ENCODE data around the gene F7.
"Not testable (repeated sequence)": the region's sequence is repeated elsewhere in the genome, so short reads cannot be mapped to it uniquely, and the experiment has no call there.

The F7 gene

DNA sequence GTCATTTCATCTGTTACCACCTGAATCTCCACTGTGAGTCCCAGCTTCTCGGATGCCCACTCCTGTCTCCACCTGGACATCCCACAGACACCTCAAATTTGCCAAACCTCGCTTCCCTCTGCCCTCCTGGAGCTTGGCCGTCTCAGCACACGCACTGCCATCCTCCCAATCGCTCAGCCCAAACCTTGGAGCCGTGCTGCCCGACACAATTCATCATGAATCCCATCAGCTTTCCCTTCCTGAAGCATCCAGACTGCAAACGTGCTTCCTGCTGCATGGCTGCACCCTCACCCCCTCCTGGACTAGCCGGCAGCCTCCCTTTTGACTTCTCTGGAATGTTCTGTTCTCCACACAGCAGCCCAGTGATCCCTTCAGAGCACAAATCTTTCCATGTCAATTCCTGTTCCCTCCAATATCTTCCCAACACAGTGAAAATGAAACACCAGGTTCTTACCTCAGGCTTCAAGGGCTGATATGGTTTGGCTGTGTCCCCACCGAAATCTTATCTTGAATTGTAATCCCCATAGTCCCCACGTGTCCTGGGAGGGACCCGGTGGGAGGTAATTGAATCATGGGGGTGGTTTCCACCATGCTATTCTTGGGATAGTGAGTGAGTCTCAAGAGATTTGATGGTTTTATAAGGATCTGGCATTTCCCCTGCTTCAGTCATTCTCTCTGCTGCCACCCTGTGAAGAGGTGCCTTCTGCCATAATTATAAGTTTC lies 51.8 kb downstream of the F7 start:
- DNase-seq, result no peak

DNA sequence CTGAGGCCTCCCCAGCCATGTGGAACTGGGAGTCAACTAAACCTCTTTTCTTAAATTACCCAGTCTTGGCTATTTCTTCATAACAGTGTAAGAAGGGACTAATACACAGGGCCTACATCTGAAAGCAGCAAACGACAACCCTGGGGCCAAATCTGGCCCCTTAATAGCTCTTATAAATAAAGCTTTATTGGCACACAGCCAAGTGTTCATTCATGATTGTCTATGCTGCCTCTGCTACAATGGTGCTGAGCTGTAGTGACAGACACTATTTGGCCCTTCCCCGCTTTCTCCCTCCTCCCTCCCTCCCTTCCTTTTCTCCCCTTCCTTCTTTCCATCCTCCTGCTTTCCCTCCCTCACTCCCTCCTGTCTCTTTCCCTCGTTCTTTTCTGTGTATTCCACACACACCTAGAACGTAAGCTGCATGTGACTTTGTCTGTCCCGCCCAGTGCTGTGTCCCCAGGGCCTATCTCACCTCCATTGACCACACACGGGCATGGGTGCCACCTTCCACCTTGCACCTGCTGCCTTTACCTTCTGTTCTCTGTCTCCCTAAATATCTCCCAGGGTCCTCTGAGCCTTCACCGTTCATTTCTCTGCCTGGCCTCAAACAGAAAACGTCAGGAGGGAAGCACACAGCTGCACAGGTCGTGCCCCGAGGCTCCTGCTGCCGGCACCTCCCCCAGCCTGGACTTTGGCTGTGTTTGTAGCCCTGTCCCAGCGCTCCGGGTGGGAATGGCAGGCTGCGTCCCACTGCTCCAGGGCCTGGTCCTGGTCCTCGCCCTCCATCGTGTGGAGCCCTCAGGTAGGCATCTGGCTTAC lies 52.5 kb downstream of the F7 start, which contains the start of gene PROZ:
Gene PROZ, plus strand, starts transcription at position 720 of the 819 bp plus-strand sequence. Its CDS starts 13 bp downstream, at position 733.
- no peak for DNase-seq

DNA sequence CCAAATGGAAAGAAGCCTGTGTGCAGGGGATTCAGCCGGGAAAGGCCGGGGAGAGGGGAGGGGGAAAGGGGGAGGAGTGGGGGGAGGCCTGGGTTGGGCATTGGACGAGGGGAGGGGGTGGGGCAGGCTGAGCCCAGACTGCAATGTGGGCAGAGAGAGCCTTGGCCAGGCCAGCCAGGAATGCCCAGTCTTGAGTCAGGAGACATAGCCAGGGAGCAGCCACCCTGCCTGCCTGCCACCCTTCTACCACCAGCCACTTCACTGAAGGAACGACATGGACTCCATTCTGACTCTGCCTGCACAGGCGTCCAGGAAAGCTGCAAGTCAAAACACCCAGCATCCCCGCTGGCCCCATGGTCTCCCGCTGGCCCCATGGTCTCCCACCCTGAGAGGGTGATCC lies 53.4 kb downstream of the F7 start:
- no peak for DNase-seq

DNA sequence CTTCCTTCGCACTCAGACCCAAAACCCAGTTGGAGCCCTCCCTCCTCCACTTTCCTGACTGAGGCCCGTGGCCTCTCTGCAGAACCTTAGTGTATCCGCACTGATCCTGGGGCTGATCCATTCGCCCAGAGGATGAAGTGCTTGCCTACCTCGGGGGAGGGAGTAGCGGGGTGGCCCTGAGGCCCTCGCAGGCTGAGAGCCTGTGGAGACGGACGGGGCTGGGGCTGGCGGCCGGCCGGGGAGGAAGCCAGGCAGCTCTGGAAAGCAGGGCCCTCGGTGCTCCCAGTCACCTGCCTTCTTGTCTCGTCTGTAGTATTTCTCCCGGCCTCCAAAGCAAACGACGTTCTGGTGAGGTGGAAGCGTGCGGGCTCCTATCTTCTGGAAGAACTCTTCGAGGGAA lies 54.1 kb downstream of the F7 start:
- no peak for DNase-seq

DNA sequence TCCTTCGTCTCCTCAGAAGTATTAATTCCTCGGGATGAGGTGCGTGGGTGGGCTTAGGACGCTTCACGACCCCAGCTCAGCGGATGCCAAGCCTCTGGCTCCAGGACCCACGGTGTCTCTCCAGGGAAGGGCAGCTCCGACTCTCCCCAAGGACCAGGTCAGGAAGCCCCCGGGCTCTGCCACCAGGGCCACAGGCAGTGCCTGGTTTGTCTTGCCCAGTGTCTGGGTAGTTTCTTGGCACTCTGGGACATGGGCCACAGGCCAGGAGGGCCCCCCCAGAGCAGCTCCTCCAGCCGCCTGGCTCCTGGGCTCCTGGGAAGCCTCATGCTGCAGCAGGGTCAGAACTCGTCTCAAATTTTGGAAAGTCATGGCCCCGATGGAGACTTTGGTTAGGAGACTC lies 55.4 kb downstream of the F7 start:
- DNase-seq, result no peak

DNA sequence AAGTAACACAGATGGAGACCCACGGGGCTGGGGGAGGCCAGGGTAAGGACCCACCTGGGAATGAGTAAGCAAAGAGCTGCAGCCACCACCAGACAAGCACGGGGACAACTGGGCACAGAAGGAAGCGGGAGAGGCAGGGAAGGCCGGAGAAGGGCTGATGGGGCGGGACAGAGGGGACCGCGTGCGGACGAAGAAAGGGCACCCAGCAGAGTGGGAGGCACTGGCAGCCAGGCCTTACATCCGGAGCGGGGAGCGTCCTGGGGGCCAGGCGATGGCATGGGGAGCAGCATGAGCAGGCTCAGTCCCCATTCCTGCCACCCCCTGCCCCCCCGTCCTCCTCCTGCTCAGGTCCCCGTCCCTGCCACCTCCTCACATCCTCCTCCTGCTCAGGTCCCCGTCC lies 55.8 kb downstream of the F7 start:
- DNase-seq, result no peak

DNA sequence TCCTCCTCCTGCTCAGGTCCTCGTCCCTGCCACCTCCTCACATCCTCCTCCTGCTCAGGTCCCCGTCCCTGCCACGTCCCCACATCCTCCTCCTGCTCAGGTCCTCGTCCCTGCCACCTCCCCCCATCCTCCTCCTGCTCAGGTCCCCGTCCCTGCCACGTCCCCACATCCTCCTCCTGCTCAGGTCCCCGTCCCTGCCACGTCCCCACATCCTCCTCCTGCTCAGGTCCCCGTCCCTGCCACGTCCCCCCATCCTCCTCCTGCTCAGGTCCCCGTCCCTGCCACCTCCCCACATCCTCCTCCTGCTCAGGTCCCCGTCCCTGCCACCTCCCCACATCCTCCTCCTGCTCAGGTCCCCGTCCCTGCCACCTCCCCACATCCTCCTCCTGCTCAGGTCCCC lies 56.4 kb downstream of the F7 start:
- DNase-seq, result not testable (repeated sequence)

DNA sequence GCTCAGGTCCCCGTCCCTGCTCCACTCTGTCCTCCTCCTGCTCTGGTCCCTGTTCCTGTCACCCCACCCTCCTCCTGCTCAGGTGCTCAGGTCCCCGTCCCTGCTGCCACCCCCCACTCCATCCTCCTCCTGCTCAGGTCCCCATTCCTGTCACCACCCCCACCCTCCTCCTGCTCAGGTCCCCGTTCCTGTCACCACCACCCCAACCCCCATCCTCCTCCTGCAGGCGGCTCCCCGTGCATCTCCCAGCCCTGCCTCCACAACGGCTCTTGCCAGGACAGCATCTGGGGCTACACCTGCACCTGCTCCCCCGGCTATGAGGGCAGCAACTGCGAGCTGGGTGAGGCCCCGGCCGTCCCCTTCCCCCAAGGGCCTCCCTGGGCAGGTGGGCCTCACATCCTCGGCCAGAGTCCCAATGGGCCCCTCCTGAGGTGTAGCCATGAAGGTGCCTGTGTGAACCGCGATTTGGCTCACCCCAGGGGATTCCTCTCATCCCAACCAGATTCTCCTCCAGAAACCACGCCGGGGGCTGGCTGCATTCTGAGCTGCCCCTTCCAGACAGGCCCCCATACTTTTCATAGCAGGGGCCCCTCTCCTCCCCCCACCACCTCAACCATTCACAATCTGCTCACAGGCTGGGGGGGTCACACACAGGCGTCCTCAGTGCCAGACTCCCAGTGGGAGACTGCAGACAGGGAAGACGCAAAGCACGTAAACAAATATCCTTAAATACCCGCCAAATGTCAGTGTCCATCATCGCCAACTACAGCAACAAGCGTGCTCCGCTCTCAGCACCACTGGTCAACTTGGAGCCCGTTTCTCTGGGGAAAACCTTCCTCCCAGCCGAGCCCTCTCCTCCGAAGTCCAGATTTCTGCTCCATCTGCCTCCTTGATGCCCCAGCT lies 57.4 kb downstream of the F7 start:
- DNase-seq, result no peak

DNA sequence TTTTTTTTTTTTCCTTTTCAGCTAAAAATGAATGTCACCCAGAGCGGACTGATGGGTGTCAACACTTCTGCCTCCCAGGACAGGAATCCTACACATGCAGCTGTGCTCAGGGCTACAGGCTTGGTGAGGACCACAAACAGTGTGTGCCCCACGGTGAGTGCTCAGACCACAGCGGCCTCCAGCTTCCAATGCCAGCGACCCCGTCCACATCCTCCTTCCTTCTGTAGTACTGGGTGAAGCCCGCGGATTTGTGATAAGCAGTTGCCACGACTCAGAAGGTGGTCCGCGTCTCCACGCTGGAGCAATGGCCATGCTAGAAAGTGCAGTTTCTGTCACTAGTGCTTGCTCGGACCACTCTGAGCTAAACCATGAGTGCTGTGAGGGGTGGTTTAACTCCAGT lies 58.9 kb downstream of the F7 start:
- no peak for DNase-seq

DNA sequence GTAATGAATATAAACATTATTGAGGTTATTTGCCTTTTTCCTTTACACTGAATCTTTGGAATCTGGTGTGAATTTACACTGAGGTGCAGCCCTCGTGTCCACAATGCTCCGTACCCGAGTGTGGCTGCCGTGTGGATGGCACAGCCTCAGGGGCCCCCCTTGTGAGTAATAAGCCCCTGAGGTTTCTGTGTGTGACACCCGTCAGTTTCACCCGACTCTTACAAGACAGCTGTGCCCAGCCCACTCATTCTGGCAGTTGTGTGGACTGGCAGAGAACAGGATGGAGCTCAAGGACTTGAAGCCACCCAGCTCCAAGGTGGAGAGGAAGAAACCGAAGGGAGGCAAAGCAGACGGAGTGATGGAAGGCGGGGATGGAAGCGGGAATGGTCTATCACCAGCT lies 60.7 kb downstream of the F7 start:
- DNase-seq, result no peak

DNA sequence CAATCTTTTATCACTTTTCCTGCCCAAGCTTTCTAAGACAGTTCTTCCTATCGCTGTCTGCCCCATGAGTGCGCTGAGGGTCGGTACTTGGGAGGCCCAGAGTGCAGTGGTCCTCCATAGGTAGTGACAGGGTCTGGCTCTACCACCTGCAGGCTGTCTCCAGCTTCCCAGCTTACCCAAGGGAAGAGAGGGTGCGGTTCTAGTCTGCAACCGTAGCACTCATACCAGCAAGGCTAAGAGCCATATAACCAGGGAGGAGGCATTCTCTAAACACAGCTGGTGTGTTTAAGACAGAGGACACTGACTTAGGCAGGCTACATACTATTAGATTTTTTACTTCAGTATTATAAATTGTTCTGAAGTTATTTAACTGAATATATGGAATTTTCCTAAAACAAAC lies 61.1 kb downstream of the F7 start:
- no peak for DNase-seq

DNA sequence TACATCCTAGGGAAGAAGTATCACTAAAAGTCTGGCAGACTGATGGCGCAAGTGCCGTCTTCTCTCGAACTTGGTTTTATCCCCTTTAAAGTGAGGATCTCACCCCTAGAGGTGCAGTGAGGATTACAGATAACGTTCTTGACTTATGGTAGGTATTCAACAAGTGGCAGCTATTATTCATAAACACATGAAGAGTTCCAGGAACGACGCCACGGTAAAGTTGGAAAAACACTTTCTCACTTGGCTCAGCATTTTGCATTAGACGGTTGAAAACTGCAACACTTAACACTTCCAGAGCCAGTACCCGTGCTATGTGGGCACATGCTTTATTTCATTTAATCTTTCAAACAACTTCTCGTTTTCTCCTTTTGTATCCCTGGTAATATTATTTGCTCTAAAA lies 61.6 kb downstream of the F7 start:
- DNase-seq, result no peak

DNA sequence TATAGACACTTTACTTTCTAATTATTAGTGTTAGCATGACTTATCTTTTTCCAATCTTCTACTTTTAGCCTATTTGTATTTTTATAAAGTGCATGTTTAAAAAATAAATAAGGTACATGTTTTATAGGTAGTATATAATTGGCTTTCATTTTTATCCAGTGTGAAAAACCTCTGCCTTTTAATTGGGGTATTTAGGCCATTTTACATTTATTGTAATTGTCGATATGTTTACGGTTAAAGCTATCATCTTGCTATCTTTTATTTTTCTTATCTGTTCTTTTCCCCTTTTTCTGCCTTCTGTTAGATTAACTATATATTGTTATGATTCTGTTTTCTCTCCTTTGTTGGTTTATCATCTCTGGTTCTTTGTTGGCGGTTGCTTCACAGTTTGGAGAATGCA lies 62.0 kb downstream of the F7 start:
- DNase-seq, result no peak

DNA sequence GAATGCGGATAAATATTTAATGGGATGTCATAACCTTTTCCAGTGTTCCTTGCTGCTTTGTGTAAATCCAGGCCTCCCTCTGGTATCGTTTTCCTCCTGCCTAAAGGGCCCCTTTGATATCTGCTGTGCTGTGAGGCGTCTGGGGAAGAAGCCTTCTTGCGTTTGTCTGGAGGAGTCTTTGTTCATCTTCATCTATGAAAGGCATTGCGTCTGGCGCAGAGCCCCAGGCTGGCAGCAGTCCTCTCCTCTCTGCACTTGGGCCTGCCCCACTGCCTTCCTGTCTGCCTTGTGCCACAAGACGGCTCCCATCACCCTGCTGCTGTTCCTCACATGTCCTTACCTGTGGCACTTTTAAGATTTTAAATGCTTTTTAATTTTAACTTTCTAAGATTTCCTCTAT lies 62.6 kb downstream of the F7 start:
- DNase-seq, result no peak

DNA sequence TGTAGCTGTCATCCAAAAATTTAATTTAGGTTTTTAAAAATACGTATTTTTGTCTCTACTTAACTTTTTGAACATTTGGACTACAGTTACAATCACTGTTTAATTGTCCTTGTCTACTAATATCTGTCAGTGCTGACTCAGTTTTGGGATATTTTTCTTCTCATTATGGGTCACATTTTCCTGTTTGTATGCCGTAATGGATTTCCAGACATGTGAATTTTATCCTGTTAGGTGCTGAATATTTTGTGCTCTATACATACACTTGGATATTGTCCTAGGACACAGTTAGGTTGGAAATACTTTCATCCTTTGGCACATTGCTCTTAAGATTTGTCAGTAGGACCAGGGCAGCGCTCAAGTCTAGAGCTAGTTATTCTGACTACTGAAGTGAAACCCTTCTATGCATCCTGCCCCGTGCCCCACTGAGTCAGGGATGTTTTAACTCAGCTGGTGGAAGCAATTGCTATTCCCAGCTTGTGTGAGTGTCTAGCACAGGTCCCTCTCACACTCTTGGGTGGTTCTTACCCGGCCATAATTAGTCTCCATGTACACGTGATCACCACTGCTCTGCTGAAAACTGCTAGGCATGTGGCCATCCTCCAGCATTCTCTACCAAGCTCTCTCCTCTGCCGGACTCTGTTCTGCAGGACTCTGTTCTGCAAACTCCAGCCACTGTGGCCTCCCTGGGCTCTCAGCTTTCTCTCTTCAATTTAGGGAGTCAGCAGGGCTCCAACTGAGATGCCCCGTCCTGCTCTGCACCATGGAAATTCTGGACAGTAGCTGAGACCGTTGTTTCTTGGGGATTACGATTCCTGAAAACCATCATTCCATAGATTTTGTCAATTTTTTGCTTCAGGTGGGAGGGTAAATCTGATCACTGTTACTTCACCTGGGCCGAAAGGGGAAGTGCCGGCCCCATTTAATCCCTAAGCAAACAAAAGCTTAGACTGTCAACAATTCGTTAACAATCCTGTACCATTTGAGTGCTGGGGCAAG lies 64.0 kb downstream of the F7 start:
- no peak for DNase-seq

All from stimulated activated CD4-positive, alpha-beta T cell treated with anti-CD3 and anti-CD28 coated beads, Interleukin-12 subunit alpha, Interleukin-12 subunit beta, amount 100 ng/mL, for 4 hours (primary cell).